Left ventricle myocardium superior (tissue), 1 donor: ENCODE results near the gene ITGA3. TPM values are rescaled to one million over a fixed set of nuclear protein-coding genes. Genes with fewer than 3 reads are reported as not detected.

Experiments used
- ATAC-seq: fragments of 200-7000 bp; cut with Tn5 transposase; one replicate; pipeline ENCODE4 v1.9.1; 2020; ENCODE audit warnings: mild to moderate bottlenecking, moderate library complexity
- DNase-seq: peaks from one replicate; pipeline ENCODE4 v3.0.0-alpha.2; 2020
- intact Hi-C: fragments of 100-400 bp; cut with micrococcal nuclease; formaldehyde crosslinking; loops from one replicate; pipeline ENCODE4 v1.11.0; 2022
- total RNA-seq: library from RNA; stranded (reverse); fragmentation: NEBNext Ultra II Directional; extraction: Animal tissue kit (Norgen Biotek cat#: 25700); gene quantifications from one replicate; pipeline ENCODE4 v1.2.1, GENCODE V29; 2021
- donor health status: DM: no; HTN: yes; CAD: no; lungs with severe emphysema.

ITGA3 gene
- total RNA-seq, 1 donor from 2014 or later, result 16.5 TPM

DNA sequence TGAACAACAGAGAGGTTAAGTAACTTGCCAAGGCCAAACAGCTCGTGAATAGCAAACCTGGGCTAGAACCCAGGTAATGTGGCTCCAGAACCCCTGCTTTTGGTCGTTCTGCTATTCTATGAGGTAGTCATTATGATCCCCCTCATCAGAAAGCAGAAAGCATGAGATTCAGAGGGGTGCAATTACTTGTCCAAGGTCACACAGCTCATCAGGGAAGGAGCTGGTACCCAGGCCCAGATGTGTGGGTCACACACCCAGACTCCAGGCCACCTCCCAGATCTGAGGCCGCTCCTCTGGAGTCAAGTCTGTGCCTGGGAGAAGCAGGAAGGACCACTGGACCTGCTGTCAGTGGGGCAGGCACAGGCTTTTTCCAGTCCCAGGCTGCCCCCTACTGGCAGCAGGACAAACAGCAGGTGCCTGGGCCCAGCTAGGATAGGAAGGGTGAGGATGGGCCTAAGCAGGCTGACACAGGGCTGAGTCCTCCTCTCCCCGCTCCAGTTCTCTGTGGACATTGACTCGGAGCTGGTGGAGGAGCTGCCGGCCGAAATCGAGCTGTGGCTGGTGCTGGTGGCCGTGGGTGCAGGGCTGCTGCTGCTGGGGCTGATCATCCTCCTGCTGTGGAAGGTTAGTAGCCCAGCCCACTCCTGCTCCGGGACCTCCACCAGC is 31.5 kb downstream of the ITGA3 start:
- DNase-seq (peak; percentile 83), ATAC-seq (peak; percentile 88)
- intact Hi-C loops, result loop anchor here (2.0 kb wide), 1 partner anchor 61 kb away; no protein-coding TSS in a partner anchor

DNA sequence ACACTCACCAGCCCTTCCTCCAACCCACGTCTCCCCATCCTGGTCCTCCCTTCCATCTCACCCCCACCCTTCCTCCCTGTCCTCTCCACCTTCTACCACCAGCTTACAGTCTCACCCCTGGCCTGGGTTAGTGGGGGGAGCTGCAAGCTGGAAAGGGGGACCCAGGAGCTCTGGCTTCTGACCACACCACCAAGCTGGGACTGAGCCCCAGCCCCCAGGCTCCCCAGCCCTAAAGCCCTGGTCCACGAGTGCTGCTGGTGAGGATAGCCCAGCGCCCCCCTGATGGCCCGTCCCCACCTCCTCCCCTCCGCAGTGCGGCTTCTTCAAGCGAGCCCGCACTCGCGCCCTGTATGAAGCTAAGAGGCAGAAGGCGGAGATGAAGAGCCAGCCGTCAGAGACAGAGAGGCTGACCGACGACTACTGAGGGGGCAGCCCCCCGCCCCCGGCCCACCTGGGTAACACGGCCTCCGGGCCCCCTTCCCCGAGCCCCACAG is 32.0 kb downstream of the ITGA3 start:
- DNase-seq (no peak), ATAC-seq (peak; percentile 6)
- intact Hi-C loops, result loop anchor here (2.0 kb wide), 1 partner anchor 61 kb away; no protein-coding TSS in a partner anchor

- DNase-seq (no peak), ATAC-seq (no peak)
- intact Hi-C loops, result no loop called here
Measured at GRCh38 chr17:50088952-50089825, 33.3 kb downstream of the ITGA3 start.

DNA sequence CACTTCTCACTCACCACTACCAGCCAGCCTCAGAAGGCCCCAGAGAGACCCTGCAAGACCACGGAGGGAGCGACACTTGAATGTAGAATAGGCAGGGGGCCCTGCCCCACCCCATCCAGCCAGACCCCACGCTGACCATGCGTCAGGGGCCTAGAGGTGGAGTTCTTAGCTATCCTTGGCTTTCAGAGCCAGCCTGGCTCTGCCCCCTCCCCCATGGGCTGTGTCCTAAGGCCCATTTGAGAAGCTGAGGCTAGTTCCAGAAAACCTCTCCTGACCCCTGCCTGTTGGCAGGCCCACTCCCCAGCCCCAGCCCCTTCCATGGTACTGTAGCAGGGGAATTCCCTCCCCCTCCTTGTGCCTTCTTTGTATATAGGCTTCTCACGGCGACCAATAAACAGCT is 34.2 kb downstream of the ITGA3 start:
- ATAC-seq (no peak), DNase-seq (no peak)
- intact Hi-C loops, result no loop called here

DNA sequence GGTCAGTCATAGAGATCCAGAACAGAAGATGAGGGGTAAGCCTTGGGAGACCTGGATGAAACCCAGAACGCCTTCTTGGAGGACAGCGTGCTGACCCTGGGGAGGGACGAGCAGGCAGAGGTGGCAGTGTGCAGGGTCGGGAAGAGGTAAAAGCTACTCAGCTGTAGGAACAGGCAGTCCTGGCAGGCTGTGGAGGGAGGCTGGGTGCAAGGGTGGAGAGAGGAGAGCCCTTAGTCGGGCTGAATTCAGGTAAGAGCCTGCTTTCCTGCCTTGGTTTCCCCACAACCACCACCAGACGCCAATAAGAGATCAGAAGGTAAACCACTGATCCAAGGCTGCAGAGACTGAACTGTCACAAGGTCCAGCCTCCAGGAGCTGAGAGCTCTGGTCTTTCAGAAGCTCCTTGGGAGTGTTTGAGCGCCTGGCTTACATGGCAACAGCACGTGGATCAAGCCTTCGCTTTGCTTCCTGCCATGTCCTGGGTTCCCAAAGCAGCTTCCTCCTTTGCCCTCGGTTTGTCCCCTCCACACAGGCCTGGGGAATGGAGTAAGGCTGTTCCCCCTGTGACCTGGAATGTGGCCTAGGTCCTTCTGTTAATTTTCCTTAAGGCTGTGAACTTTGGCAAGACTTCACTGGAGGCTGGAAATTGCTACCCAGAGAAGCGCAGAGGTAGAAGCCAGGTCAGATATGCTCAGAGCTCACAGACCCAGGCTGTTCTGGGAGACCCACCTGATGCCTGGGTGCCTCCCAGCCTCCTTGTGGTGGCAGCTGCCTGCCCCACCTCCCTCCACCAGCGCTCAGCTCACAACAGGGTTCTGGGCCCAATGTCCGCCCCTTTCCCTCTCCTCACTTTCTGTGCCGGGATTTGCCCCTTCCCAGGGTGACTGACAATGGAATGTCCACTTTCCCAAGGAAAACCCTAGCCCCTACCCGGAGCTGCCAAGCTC is 35.3 kb downstream of the ITGA3 start:
- no peak for ATAC-seq
- no peak for DNase-seq
- intact Hi-C loops, result no loop called here

- DNase-seq (no peak), ATAC-seq (no peak)
- intact Hi-C loops, result no loop called here
Measured at GRCh38 chr17:50091918-50092285, 36.0 kb downstream of the ITGA3 start.

DNA sequence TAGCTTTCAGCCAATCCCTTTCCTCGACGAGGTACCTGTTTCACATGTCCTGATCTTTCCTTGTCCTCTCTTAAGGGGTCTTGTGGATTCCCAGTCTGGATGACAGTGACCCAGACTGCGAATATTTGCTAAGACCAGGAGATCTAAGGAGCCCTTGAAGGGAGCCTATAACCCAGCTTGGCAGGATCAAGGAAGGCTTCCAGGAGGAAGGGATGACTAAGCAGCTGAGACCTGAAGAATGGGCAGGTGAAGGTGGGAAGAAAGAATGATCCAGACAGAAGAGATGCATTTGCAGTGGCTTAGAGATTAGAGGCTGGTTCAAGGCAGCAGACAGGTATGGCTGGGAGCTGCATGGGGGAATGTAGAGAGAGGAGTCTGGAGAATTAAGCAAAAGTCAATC is 37.3 kb downstream of the ITGA3 start:
- intact Hi-C loops, result no loop called here
- no peak for ATAC-seq
- DNase-seq, result no peak

DNA sequence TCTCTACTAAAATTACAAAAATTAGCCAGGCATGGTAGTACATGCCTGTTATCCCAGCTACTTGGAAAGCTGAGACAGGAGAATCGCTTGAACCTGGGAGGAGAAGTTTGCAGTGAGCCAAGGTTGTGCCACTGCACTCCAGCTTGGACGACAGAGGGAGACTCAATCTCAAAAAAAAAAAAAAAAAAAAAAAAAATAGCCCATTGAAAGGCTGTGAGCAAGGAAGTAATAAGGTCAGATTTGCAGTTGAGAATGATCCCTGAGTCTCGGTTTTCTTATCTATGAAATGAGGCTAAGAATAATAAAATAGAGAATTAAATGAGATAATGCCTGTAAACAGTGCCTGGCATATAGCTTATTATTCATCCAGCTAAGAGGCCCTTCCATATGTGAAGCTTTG is 37.9 kb downstream of the ITGA3 start:
- no peak for DNase-seq
- intact Hi-C loops, result no loop called here
- no peak for ATAC-seq

DNA sequence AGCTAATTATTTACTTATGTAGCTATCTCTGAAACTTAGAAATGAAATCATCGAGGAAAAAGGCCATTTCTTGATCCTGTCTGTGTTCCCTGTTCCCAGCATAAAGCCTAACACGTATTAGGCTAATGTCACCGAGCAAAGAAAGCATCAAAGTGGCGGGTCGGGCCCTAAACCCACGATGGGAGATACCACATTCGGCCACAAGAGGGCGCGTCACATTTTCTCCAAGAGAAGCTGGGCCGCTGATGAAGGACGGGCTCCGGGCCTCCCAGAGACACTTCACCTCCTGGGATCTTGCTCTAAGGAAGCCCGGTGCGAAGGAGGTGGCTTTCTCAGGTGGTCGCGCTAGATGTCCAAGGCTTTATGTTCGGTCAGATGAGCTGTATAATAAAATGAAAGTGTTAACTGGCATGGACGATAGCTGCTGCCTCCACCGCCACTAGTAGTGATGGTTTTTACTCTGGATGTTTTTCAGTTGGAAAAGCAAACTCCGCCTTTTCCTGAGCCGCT is 38.4 kb downstream of the ITGA3 start:
- ATAC-seq (peak; percentile 79), DNase-seq (peak; percentile 95)
- intact Hi-C loops, result no loop called here

DNA sequence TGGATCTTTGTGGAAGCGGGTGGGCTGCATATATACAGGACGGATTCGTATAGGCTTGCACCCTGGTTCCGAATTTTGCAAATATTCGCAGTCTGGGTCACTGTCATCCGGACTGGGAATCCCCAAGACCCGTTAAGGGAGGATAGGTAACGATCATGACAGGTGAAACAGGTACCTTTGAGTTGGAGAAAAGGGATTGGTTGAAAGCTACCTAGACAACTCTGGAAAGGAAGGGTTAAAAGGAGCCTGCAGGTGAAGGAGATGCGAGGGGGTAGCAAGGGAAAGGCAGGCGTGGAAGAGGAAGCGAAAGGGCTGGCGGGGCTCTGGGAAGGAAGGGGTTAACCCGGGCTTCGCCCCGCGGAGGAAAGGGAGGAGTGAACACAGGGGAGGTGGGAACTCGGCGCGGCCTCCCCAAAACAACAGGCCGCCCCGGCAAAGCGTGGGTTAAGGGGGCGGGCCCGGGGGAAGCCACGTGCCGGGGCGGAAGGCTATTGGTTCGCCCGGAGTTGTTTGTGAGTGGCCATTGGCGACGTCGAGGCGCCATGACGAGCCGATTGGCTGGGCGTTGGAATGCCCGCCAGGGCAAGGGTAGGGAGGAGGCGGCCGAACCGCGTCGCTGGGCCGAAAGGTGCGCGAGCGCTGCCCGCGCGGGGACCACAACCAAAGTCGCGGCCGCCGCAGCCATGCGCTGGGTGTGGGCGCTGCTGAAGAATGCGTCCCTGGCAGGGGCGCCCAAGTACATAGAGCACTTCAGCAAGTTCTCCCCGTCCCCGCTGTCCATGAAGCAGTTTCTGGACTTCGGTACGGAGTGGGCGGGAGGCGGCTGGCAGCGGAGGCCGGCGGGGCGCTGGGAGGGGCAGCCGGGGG is 39.1 kb downstream of the ITGA3 start, which contains the start of gene PDK2:
TSS of gene PDK2 (plus strand) at position 599 of the 867 bp plus-strand sequence. CDS start at position 684, 85 bp downstream.
- peak; percentile 98 for DNase-seq
- ATAC-seq, result peak; percentile 92
- intact Hi-C loops, result no loop called here

DNA sequence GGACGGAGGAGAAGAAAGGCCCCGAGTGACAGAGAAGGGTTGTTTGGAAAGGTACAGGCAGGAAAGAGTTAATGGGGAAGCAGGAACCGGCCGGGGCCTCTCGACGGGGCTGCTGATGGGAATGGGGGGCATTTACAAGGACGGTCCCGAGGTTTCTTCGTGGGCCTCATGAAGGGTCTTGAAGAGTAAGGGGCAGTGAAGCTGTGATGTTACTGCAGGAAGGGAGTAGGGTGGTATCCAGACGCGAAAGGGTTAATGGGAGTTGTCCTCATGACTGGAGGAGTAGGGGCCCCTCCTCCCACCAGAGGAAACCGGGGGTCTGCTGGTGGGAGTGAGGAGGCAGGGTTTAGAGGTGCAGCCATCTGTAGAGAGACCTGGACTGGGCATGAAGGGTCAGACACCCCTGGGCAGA is 39.7 kb downstream of the ITGA3 start:
- no peak for DNase-seq

DNA sequence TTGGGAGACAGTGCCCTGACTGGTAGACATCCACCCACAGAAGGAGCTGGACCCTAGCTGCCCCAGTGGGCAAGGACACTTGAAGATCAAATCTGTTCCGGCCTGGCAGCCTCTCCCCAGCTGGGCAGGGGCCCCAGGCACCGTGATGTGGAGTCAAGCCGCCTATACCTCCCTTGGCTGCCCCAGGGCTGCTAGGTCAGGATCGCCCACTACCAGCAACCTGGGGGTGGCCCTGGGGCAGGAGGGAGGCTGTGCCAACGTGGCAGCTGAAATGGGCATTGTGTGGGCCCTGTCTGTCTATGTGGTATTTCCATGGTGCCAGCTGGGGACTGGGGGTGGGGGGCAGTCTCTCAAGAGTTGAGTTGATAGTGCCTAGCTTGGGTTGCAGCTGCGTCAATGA is 40.2 kb downstream of the ITGA3 start:
- ATAC-seq (peak; percentile 2), DNase-seq (no peak)
- intact Hi-C loops, result no loop called here

More for the DNA sequence above, 39.7 kb downstream of the ITGA3 start:
- intact Hi-C loops, result no loop called here
- peak; percentile 4 for ATAC-seq

DNA sequence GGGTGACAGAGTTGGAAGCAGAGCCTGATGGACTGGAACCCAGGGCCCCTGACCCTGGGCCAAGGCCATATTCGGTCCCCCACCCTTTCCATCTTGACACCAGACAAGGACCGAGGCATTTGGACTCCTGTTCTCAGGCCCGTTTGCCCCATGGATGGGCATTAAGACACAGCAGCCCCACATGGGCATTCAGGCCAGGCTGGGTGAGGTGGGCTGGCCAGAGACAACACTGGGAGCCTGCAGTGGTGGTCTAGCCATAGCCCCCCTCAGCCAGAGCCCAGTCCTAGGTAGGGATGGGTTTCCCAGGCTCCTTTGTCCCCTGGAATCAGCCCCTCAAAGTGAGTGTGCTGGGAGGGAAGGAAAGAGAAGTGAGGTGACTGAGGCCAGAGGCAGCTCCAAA is 40.8 kb downstream of the ITGA3 start:
- intact Hi-C loops, result no loop called here
- ATAC-seq (no peak), DNase-seq (no peak)

DNA sequence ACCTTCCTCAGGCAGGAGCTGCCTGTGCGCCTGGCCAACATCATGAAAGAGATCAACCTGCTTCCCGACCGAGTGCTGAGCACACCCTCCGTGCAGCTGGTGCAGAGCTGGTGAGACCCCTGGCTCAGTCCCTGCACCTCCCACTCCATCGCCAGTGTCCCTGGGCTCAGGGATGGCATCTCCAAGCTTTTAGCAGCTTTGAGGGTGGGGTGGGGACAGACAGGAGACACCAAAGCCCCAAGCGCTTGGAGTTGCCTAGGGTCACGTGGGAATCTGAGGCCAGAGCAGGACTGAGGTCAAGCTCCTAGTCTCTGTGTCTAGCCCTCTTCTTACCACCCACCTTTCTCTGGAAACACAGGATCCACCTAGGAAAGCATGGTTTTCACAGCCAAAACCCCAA is 41.5 kb downstream of the ITGA3 start:
- intact Hi-C loops, result no loop called here
- DNase-seq, result no peak
- ATAC-seq, result no peak

- DNase-seq (no peak), ATAC-seq (no peak)
- intact Hi-C loops, result no loop called here
Measured at GRCh38 chr17:50097926-50098325, 42.0 kb downstream of the ITGA3 start.

GRCh38 chr17:50098583-50098982 is 42.7 kb downstream of the ITGA3 start:
- intact Hi-C loops, result no loop called here
- no peak for ATAC-seq
- no peak for DNase-seq

GRCh38 chr17:50099003-50099402 is 43.1 kb downstream of the ITGA3 start:
- DNase-seq, result no peak
- no peak for ATAC-seq
- intact Hi-C loops, result no loop called here

DNA sequence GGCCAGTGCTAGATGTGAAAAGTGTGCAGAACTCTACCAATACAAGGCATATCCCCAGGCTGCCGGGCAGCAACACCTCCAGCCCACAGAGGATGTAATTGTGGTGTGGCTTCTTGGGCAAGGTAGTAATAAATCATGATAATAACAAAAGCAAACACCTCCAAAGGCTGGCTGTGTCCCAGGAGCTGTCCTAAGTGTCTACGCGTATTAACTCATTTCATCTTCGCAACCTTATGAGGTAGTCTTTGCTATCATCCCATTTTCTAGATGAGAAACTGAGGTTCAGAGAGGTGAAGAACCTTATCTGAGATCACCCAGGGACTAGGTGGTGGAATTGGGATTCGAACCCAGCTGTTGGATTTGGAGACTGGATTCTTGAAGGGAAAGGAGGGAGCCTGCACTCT is 44.6 kb downstream of the ITGA3 start:
- DNase-seq (no peak), ATAC-seq (no peak)
- intact Hi-C loops, result loop anchor here (10.0 kb wide), 1 partner anchor 64 kb away; the partner anchor contains the start of gene SGCA
